HG02970 (cell line): Measurements from ENCODE around the gene POMP.

Experiments used
- ATAC-seq: cut with Tn5 transposase; IDR thresholded peaks from one replicate; pipeline ENCODE4 v1.9.1; 2021; ENCODE audit warnings: mild to moderate bottlenecking, moderate library complexity, moderate number of reproducible peaks; ENCODE audit not compliant: unreplicated experiment, low FRiP score

The POMP gene

DNA sequence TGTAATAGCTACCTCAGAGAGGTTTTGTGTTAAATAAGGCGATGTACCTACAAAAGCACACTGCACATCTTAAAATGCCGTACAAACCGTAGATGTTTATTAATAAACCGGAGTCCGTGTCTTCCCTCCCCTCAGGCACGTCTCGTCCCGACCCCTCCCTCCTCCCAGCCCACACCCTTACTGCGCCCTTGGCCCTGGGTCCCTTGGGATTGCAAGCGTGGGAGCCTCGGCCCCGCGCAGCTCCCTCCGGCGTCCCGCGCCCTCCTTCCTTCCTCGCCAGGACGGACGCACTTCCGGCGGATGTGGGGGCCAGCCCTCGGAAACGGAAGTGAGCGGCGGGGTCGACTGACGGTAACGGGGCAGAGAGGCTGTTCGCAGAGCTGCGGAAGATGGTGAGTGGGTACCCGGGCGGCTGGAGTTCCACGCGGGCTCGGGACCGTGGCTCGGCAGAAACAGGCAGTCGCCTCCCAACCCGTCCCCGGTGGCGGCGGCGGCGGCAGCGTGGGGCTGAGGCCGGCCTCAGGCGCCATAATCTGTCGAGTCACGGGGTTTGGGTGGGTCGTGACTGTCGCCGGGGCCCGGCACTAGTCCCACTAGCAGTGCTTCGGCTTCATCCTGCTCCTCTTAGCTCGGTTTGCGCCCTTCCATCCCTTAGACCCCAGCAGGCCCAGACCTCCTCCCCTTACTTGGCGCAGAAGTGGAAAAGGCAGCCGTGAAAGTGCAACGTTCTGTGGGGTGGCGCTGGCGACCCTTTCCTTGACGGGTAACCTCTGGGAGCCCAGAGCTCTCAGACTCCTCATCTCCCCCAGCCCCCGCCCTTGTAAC is at the start of gene POMP:
Gene POMP, plus strand, starts transcription at position 335 of the 825 bp plus-strand sequence. Its CDS starts 55 bp downstream, at position 390.
- peak; percentile 81 for ATAC-seq

DNA sequence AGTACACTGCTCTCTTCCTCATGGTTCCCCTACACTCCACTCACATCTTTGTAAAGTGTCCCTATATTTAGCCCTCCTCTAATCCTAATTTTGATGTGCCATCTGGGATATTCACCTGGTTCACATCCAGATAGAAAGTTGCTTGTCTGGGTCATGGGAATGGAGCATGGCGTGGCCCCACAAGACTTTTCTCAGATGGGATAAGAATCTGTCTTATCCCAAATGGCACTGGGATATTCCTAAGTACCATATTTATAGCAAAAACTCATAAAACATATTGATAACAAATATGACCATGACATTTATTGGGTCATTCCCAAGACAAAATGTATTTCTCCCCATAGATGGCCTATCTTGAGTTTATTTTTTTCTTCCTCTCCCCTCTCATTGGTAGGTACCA is 49.5 kb upstream of the POMP start:
- ATAC-seq: no peak

DNA sequence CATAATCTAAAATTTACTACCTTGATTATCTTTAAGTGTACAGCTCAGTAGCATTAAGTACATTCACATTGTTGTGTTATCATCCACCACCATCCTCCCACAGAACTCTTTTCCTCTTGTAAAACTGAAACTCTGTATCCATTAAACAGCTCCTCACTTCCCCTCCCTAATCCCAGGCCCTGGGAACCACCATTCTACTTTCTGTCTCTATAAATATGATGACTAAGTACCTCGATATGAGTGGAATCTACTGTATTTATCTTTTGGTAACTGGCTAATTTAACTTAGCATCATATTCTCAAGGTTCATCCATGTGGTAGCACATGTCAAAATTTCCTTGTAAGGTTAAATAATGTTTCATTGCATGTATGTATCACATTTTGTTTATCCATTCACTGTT is 49.0 kb upstream of the POMP start:
- ATAC-seq: no peak

DNA sequence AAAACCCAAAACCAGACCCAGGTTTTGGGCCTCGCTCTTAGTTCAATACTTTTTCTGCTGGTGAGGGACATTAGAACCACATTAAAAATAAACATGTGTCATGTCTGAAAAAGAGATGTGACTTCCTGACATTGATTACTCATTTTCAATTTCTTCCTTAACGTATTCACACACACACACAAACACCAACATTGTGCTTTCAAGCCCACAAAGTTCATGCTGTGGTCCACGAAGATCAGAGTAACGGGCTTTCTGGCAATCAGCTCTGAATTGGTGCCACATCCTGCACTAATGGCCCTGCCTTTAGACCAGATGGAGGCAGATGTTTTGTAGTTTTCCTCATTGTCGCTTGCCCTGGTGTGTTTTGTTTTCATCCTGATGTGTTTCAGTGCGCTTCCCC is 47.9 kb upstream of the POMP start:
- ATAC-seq: no peak

DNA sequence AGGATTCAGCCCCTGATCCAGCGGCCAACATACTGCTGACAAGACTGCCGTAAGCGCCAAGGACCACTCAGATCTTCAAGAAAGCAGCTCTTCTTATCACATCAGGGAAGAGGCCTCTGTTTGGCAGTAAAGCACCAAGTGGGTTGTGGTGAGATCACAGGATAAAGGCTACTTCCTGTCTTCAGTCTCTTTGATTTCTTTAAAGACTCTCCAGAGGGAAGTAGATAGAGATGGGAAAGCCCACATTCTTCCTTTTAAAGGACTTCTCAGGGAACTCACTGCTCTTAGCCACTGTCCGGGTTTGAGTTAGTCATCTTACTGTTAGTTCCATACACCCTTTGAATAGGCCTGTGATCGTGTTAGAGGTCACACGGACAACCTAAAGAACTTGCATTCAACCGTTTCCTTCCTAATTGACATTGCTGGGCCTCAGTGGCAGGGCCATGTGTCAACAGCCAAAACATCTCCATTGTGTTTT is 47.2 kb upstream of the POMP start:
- no peak for ATAC-seq

- ATAC-seq: no peak
Observed at GRCh38 chr13:28613562-28613961, 45.4 kb upstream of the POMP start.

DNA sequence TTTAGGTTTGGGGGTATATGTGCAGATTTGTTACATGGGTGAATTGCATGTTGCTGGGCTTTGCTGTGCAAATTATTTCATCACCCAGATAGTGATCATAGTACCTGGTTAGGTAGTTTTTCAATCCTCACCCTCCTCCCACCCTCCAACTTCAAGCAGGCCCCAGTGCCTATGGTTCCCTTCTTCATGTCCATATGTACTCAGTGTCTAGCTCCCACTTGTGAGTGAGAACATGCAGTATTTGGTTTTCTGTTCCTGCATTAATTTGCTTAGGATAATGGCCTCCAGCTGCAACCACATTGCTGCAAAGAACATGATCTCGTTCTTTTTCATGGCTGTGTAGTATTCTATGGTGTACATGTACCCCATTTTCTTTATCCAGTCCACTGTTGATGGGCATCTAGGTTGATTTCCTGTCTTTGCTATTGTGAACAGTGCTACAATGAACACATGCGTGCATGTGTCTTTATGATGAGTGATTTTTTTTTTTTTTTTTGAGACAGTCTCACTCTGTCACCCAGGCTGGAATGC is 42.9 kb upstream of the POMP start:
- ATAC-seq: no peak

GRCh38 chr13:28618230-28618994 is 40.5 kb upstream of the POMP start:
- no peak for ATAC-seq

GRCh38 chr13:28620011-28620830 is 38.7 kb upstream of the POMP start:
- ATAC-seq: no peak

DNA sequence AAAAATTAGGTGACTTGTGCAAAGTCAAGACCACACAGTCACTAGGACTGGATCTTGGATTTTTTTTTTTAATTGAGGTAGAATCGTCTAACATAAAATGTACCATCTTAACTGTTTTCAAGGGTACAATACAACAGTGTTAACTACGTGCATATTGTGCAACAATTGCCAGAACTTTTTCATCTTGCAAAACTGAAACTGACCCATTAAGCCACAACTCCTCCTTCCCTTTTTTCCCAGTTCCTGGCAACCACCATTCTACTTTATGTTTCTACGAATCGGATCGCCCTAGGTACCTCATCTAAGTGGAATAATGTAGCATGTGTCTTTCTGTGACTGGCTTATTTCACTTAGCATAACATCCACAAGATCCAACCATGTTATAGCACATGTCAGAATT is 37.5 kb upstream of the POMP start:
- no peak for ATAC-seq

DNA sequence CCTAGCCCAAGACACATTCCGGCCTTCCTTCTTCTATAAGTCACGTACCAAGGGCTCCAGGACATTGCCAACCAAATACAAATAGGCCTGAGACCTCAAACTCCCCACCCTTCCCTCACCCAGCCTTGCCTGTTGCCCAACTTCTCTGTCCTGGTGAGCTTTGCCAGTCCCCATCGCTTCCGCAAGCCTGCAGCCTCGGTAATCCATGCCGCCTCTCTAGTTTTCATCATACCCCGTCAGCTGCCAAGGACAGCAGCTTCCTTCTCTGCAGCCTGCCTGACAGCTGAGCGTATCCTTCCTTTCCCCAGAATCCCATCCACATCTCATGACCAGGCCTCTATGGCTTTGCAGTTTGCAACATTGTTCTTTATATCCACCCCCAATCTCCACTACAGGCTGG is 36.6 kb upstream of the POMP start:
- ATAC-seq: no peak

DNA sequence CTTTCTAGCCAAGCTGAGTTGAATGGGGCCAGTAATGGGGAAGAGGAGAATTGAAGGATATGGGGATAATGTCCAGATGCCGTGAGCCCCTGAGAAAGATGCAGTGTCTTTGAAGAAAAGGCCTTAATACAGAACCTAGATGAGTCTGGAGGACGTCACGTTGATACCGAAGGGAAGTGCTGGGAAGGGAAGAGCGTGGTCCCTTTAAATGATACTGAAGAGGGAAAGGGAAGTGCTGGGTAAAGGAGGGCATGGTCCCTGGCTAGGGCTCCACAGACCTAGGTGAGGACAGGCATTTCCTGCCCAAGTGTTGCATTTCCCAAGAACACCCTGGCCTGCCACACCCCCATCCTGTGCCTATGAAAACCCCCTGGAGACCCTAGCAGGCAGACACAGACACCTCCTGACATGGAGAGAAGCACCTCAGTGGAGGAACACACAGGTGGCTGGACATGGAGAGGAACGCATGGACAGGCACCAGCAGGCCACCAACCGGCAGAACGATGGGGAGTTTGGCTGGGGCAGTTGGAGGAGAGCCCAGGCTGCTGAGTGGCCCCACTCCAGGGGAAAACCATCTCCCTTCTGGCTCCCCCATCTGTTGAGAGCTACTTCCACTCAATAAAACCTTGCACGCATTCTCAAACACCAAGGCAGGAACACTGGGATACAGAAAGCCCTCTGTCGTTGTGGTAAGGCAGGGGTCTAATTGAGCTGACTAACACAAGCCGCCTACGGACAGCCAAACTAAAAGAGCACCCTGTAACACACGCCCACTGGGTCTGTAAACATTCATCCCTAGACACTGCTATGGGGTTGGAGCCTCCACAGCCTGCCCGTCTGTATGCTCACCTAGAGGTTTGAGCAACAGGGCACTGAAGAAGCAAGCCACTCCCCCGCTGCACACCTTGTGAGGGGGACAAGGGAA is 34.9 kb upstream of the POMP start:
- ATAC-seq: no peak

DNA sequence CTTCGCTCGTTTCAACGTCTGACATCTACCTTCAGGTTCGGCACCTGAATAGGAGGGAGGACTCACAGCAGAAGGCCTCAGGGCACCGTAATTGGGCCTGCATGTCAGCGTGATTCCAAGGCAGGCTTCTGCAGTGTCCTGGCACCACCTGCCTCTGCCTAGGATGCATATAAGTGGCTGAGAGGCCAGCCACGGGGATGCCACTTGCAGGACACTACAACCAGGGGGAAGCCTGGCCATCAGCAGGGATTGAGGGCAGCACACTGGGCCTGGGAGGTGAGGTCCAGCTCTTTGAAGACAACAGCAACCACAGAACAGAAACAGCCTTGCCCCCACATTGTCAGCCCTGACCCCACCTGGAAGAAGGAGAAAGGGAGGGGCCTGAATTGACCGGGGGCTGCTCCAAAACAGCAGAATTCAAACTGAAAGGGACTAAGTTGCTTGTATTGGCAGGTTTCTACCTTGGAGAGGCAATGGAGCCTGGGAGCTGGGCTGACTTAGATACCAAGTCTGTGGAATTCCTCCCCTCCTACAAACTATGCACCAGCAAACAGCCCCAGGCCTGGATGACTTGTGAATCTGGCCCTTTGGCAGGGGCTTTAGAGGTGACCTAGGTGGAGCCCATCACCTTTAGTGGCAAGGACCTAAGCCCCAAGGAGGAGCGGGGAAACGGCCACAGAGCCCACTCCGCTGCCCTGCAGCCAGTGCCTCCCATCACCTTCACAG is 34.1 kb upstream of the POMP start:
- ATAC-seq: no peak

DNA sequence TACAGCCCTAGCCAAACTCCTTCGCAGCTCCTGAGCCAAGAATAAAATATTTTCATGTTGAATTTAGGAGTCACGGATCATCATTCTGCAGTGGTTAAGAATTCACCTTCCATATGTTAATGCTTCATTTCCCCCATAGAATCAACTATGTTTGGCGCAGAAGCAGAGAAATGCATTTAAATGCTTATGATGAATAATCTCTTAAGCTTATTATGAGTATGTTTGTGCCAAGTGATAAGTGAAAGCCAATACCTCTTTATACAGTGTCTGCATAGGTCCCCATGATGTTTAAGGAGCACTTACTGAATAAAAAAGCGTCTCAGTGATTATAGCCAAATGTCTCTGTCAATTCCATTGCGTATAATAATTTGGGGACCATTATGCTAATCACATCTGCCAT is 32.7 kb upstream of the POMP start:
- no peak for ATAC-seq

GRCh38 chr13:28628241-28628640 is 30.7 kb upstream of the POMP start:
- no peak for ATAC-seq

- ATAC-seq: no peak
Observed at GRCh38 chr13:28630869-28631268, 28.1 kb upstream of the POMP start.

DNA sequence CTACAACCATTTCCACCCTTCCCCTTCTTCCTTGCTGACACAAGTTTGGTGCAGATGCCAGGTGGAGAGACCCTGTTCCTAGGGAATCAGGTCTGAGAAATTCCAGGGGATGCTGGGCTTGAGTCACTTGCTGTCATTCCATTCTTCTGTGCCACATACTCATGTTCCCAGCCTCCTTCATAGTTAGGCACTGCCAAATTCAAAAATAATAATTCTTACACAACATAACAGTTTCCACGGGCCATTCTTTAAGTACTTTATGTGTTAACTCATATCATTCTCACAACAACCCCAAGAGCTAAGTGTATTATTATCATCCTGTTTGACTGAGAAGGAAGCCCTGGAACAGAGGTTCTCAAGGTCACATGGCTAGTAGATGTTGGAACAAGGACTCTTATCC is 27.1 kb upstream of the POMP start:
- ATAC-seq: no peak

DNA sequence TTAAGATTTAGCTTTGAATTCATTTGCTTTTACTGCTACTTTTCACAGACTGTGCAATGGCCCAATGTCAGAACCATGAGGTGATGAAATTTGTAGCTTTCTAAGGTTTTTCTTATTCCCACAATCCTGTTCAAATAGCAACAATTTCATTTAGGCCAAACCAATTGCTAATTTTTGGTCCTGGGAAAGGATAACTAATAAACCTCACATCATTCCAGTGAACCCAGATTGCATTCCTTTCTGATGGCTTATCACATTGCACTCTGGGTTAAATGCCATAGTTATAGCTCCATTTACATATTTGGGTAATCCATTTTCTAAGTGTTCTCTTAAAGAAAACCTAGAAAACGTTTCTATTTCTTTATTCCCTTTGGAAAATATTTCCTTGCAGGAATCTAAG is 22.9 kb upstream of the POMP start:
- ATAC-seq: no peak
